Karpas-422 (cell line): Measurements from ENCODE around the gene OR51E1. TPM values are rescaled to one million over a fixed set of nuclear protein-coding genes. Genes with fewer than 3 reads are reported as not detected.

Source experiments
- DNase-seq: peaks from one replicate; pipeline ENCODE4 v3.0.0-alpha.2; 2015
- H2AFZ ChIP-seq: fragments of 200-600 bp; sonication (generic); 2 replicates; pipeline ENCODE4 v1.6.1; 2014; ENCODE audit warnings: antibody characterized with exemption, low read length, mixed read lengths
- H3K27ac ChIP-seq: fragments of 200-600 bp; sonication (generic); 2 replicates; pipeline ENCODE4 v1.5.1; 2014; ENCODE audit warnings: mild to moderate bottlenecking, low read length, moderate library complexity
- H3K27me3 ChIP-seq: fragments of 200-600 bp; sonication (generic); 2 replicates; pipeline ENCODE4 v1.6.1; 2014; ENCODE audit warnings: low read length, mixed read lengths
- H3K36me3 ChIP-seq: fragments of 200-600 bp; sonication (generic); 2 replicates; pipeline ENCODE4 v1.6.1; 2014; ENCODE audit warnings: low read length, mixed read lengths; ENCODE audit not compliant: insufficient read depth
- H3K4me1 ChIP-seq: fragments of 200-600 bp; sonication (generic); 2 replicates; pipeline ENCODE4 v1.6.1; 2014; ENCODE audit warnings: mild to moderate bottlenecking, low read length, mixed read lengths
- H3K4me2 ChIP-seq: fragments of 200-600 bp; sonication (generic); 2 replicates; pipeline ENCODE4 v1.6.1; 2014; ENCODE audit warnings: low read length, low read depth, mild to moderate bottlenecking; ENCODE audit not compliant: poor library complexity, severe bottlenecking
- H3K4me3 ChIP-seq: fragments of 200-600 bp; sonication (generic); 2 replicates; pipeline ENCODE4 v1.5.1; 2014; ENCODE audit warnings: mild to moderate bottlenecking, antibody characterized with exemption, low read length, mixed read lengths
- H3K79me2 ChIP-seq: fragments of 200-600 bp; sonication (generic); 2 replicates; pipeline ENCODE4 v1.6.1; 2014; ENCODE audit warnings: mild to moderate bottlenecking, low read length, mixed read lengths
- H3K9ac ChIP-seq: fragments of 200-600 bp; sonication (generic); 2 replicates; pipeline ENCODE4 v1.6.0; 2014; ENCODE audit warnings: low read length
- H3K9me2 ChIP-seq: fragments of 200-600 bp; sonication (generic), shearing (Covaris generic); replicated peaks from 2 replicates; pipeline ENCODE4 v1.6.0; 2014; ENCODE audit warnings: mild to moderate bottlenecking, low read length, moderate library complexity; ENCODE audit not compliant: insufficient read depth
- H3K9me3 ChIP-seq: fragments of 300-700, 200-600 bp; sonication (generic); 2 replicates; pipeline ENCODE4 v1.6.1; 2014; ENCODE audit warnings: low read length, mixed read lengths
- H4K20me1 ChIP-seq: fragments of 200-600 bp; sonication (generic); 2 replicates; pipeline ENCODE4 v1.6.1; 2014; ENCODE audit warnings: mild to moderate bottlenecking, antibody characterized with exemption, low read length, low read depth; ENCODE audit not compliant: insufficient read depth
- total RNA-seq: library from RNA; depleted of rRNA; stranded (reverse); fragments of >200 nt; shearing (Covaris generic); gene quantifications from 2 replicates; pipeline ENCODE4 v1.2.3, GENCODE V29; 2014; ENCODE audit warnings: low replicate concordance

The OR51E1 gene
- total RNA-seq, 1 experiment from 2014 or later, result not detected

- no peaks in the 10 kb centered on the region for H3K27me3 ChIP-seq
- no peaks in the 10 kb centered on the region for H3K9me3 ChIP-seq
- no peak overlapping the region for H3K27ac ChIP-seq
- no peaks in the 10 kb centered on the region for H3K4me1 ChIP-seq
- H3K4me2 ChIP-seq, result no peak overlapping the region
- no peak for DNase-seq
- H2AFZ ChIP-seq, result no peak overlapping the region
- H3K9ac ChIP-seq, result no peak overlapping the region
- H3K79me2 ChIP-seq, result no peaks in the 10 kb centered on the region
- no peak overlapping the region for H3K4me3 ChIP-seq
- no peaks in the 10 kb centered on the region for H3K36me3 ChIP-seq
- H3K9me2 ChIP-seq, result no peaks in the 10 kb centered on the region
- H4K20me1 ChIP-seq, result no peaks in the 10 kb centered on the region
Observed at GRCh38 chr11:4664183-4664582, 20.4 kb downstream of the OR51E1 start.

GRCh38 chr11:4664786-4665185 is 21.0 kb downstream of the OR51E1 start:
- H3K27me3 ChIP-seq, result no peaks in the 10 kb centered on the region
- no peak for DNase-seq

GRCh38 chr11:4665424-4665823 is 21.6 kb downstream of the OR51E1 start:
- no peaks in the 10 kb centered on the region for H3K9me3 ChIP-seq
- H3K9ac ChIP-seq, result no peak overlapping the region
- H3K27ac ChIP-seq, result no peak overlapping the region
- H3K4me1 ChIP-seq, result no peaks in the 10 kb centered on the region
- H3K4me2 ChIP-seq, result no peak overlapping the region
- no peaks in the 10 kb centered on the region for H4K20me1 ChIP-seq
- no peaks in the 10 kb centered on the region for H3K79me2 ChIP-seq
- no peaks in the 10 kb centered on the region for H3K36me3 ChIP-seq
- DNase-seq, result no peak
- H3K27me3 ChIP-seq, result no peaks in the 10 kb centered on the region
- no peak overlapping the region for H2AFZ ChIP-seq
- H3K4me3 ChIP-seq, result no peak overlapping the region
- H3K9me2 ChIP-seq, result no peaks in the 10 kb centered on the region

More at GRCh38 chr11:4664786-4665185, 21.0 kb downstream of the OR51E1 start:
- no peak overlapping the region for H3K4me2 ChIP-seq
- H3K9me2 ChIP-seq, result no peaks in the 10 kb centered on the region
- H3K9me3 ChIP-seq, result no peaks in the 10 kb centered on the region
- H3K79me2 ChIP-seq, result no peaks in the 10 kb centered on the region
- no peak overlapping the region for H3K4me3 ChIP-seq
- no peak overlapping the region for H2AFZ ChIP-seq
- H3K4me1 ChIP-seq, result no peaks in the 10 kb centered on the region
- H3K36me3 ChIP-seq, result no peaks in the 10 kb centered on the region
- H3K27ac ChIP-seq, result no peak overlapping the region
- no peak overlapping the region for H3K9ac ChIP-seq
- no peaks in the 10 kb centered on the region for H4K20me1 ChIP-seq

GRCh38 chr11:4671741-4672140 is 28.0 kb downstream of the OR51E1 start:
- Histone ChIP-seq H3K79me2 (no peaks in the 10 kb centered on the region), H3K27me3 (no peaks in the 10 kb centered on the region), H4K20me1 (no peaks in the 10 kb centered on the region), H3K4me1 (no peaks in the 10 kb centered on the region), H3K4me3 (no peak overlapping the region), H3K4me2 (no peak overlapping the region), H3K9me3 (no peaks in the 10 kb centered on the region), H3K9ac (no peak overlapping the region), H3K27ac (no peak overlapping the region), H3K36me3 (no peaks in the 10 kb centered on the region), H3K9me2 (no peaks in the 10 kb centered on the region), H2AFZ (no peak overlapping the region)
- DNase-seq, result no peak

GRCh38 chr11:4672470-4672869 is 28.7 kb downstream of the OR51E1 start:
- Histone ChIP-seq H3K9ac (no peak overlapping the region), H3K36me3 (no peaks in the 10 kb centered on the region), H3K4me3 (no peak overlapping the region), H3K4me1 (no peaks in the 10 kb centered on the region), H3K79me2 (no peaks in the 10 kb centered on the region), H4K20me1 (no peaks in the 10 kb centered on the region), H3K9me2 (no peaks in the 10 kb centered on the region), H3K9me3 (no peaks in the 10 kb centered on the region), H3K27ac (no peak overlapping the region), H2AFZ (no peak overlapping the region), H3K4me2 (no peak overlapping the region), H3K27me3 (no peaks in the 10 kb centered on the region)
- DNase-seq, result no peak

- DNase-seq, result no peak
- no peak overlapping the region for H3K4me2 ChIP-seq
- H3K9me2 ChIP-seq, result no peaks in the 10 kb centered on the region
- H3K27ac ChIP-seq, result no peak overlapping the region
- no peak overlapping the region for H3K9ac ChIP-seq
- no peaks in the 10 kb centered on the region for H4K20me1 ChIP-seq
- no peak overlapping the region for H2AFZ ChIP-seq
- H3K27me3 ChIP-seq, result no peaks in the 10 kb centered on the region
- H3K4me3 ChIP-seq, result no peak overlapping the region
- no peaks in the 10 kb centered on the region for H3K79me2 ChIP-seq
- H3K9me3 ChIP-seq, result no peaks in the 10 kb centered on the region
- H3K36me3 ChIP-seq, result no peaks in the 10 kb centered on the region
- no peaks in the 10 kb centered on the region for H3K4me1 ChIP-seq
Observed at GRCh38 chr11:4673781-4674180, 30.0 kb downstream of the OR51E1 start.

GRCh38 chr11:4677948-4678347 is 34.2 kb downstream of the OR51E1 start:
- no peaks in the 10 kb centered on the region for H3K9me2 ChIP-seq
- H3K36me3 ChIP-seq, result no peaks in the 10 kb centered on the region
- no peak overlapping the region for H3K4me3 ChIP-seq
- no peak overlapping the region for H2AFZ ChIP-seq
- H3K4me2 ChIP-seq, result no peak overlapping the region
- DNase-seq, result no peak
- H3K4me1 ChIP-seq, result no peaks in the 10 kb centered on the region
- no peak overlapping the region for H3K27ac ChIP-seq
- no peaks in the 10 kb centered on the region for H3K79me2 ChIP-seq
- H3K9me3 ChIP-seq, result no peaks in the 10 kb centered on the region
- no peaks in the 10 kb centered on the region for H4K20me1 ChIP-seq
- no peaks in the 10 kb centered on the region for H3K27me3 ChIP-seq
- H3K9ac ChIP-seq, result no peak overlapping the region

- H3K27me3 ChIP-seq, result no peaks in the 10 kb centered on the region
- H3K36me3 ChIP-seq, result no peaks in the 10 kb centered on the region
- no peaks in the 10 kb centered on the region for H3K79me2 ChIP-seq
- H2AFZ ChIP-seq, result no peak overlapping the region
- no peak overlapping the region for H3K27ac ChIP-seq
- H3K4me1 ChIP-seq, result no peaks in the 10 kb centered on the region
- H3K9ac ChIP-seq, result no peak overlapping the region
- no peaks in the 10 kb centered on the region for H3K9me2 ChIP-seq
- H3K9me3 ChIP-seq, result no peaks in the 10 kb centered on the region
- DNase-seq, result no peak
- no peak overlapping the region for H3K4me3 ChIP-seq
- H4K20me1 ChIP-seq, result no peaks in the 10 kb centered on the region
- no peak overlapping the region for H3K4me2 ChIP-seq
Observed at GRCh38 chr11:4680341-4680740, 36.6 kb downstream of the OR51E1 start.
